Right atrium auricular region (tissue), 2 donors: ENCODE results near the gene TMPRSS4. TPM values are rescaled to one million over a fixed set of nuclear protein-coding genes. Genes with fewer than 3 reads are reported as not detected.

Experiments
- DNase-seq: peaks from one replicate; pipeline ENCODE4 v3.0.0-alpha.2; 2019; ENCODE audit warnings: low spot score
- H3K27ac ChIP-seq, 2 donors: fragments of 200-600 bp; sonication (generic); 1 replicate in 1 of 2; 2 replicates in 1 of 2; pipeline ENCODE4 v1.5.1; 2016 to 2019
- H3K27me3 ChIP-seq, 2 donors: fragments of 200-600 bp; sonication (generic); one replicate each; pipeline versions ENCODE4 v1.5.1 to v1.6.0; 2017 to 2019
- H3K36me3 ChIP-seq: fragments of 200-600 bp; sonication (generic); one replicate; pipeline ENCODE4 v1.5.1; 2016
- H3K4me1 ChIP-seq, 2 donors: fragments of 200-600 bp; sonication (generic); one replicate each; pipeline versions ENCODE4 v1.5.1 to v1.6.0; 2017 to 2019
- H3K4me3 ChIP-seq, 2 donors: fragments of 200-600 bp; sonication (generic); 1 replicate in 1 of 2; 2 replicates in 1 of 2; pipeline ENCODE4 v1.5.1; 2017 to 2019; ENCODE audit warnings: mild to moderate bottlenecking in 1 of 2, moderate library complexity in 1 of 2
- H3K9me3 ChIP-seq, 2 donors: fragments of 200-600 bp; sonication (generic); one replicate each; pipeline ENCODE4 v1.5.1; 2019
- total RNA-seq, 2 donors: library from RNA; depleted of rRNA; stranded (reverse); fragments of >200 nt; gene quantifications; one replicate each; pipeline ENCODE4 v1.1.0, GENCODE V29; 2016
- TF ChIP-seq, protein P1 (sequence below), 2 donors: fragments of 200-600 bp; sonication (generic); IDR thresholded peaks; one replicate each; pipeline ENCODE4 v1.5.1; 2019; ENCODE audit warnings: antibody characterized with exemption in 2 of 2

Gene TMPRSS4
- total RNA-seq, 2 donors from 2014 or later, result not detected

DNA sequence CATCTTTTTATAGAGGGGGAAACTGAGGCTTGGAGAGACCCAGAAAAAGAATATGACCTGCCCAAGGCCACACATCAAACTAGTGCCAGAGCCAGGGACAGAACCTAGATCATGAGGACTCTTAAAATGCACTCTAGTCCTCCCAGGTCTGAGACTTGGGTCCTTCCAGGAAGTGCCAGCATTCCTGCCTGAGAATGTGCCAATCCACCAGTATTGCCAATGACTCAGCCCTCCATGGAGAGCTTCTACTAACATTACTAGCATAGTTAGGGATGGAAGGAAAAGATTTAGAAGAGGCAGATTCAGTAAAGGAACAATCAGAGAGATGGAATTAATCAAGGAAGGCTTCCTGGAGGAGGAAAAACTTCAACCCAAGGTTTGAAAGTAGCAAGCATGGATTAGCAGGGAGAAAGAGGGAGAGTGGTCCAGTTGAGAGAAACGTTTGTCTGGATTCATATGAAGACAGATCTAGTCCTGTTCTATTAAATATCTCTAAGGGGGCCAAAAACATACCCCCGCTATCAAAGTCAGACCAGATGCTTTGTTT lies 30.0 kb downstream of the TMPRSS4 start:
- no peaks in the 10 kb centered on the region for H3K4me1 ChIP-seq
- H3K27me3 ChIP-seq, result no peaks in the 10 kb centered on the region
- H3K36me3 ChIP-seq, result no peaks in the 10 kb centered on the region
- no peaks in the 10 kb centered on the region for H3K9me3 ChIP-seq
- no peak for DNase-seq
- H3K27ac ChIP-seq, result no peak overlapping the region
- TF ChIP-seq, protein P1, sequence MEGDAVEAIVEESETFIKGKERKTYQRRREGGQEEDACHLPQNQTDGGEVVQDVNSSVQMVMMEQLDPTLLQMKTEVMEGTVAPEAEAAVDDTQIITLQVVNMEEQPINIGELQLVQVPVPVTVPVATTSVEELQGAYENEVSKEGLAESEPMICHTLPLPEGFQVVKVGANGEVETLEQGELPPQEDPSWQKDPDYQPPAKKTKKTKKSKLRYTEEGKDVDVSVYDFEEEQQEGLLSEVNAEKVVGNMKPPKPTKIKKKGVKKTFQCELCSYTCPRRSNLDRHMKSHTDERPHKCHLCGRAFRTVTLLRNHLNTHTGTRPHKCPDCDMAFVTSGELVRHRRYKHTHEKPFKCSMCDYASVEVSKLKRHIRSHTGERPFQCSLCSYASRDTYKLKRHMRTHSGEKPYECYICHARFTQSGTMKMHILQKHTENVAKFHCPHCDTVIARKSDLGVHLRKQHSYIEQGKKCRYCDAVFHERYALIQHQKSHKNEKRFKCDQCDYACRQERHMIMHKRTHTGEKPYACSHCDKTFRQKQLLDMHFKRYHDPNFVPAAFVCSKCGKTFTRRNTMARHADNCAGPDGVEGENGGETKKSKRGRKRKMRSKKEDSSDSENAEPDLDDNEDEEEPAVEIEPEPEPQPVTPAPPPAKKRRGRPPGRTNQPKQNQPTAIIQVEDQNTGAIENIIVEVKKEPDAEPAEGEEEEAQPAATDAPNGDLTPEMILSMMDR (IDR thresholded peaks at IDR 0.05), result no peak
- H3K4me3 ChIP-seq, result no peak overlapping the region

DNA sequence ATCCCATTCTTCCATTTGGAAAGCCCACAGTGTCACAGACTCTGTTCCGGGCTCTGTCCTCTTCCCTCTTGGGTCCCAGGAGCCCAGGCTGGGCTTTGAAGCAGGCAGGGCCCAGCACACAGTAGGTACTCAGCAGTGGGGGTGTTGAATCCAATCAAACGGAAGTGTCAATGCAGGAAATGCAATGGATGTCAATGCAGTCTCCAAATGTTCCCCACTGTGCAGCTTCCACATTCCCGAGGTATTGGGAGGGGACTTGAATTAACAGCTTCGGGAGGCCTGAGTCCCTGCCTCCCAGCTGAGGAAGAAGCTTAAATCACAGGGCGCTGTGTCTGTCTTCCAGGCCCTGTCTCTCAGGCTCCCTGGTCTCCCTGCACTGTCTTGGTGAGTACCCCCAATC lies 31.6 kb downstream of the TMPRSS4 start:
- H3K27ac ChIP-seq, result no peak overlapping the region
- DNase-seq, result no peak
- no peak overlapping the region for H3K4me3 ChIP-seq
- H3K4me1 ChIP-seq, result no peaks in the 10 kb centered on the region
- TF ChIP-seq, protein P1 (IDR thresholded peaks at IDR 0.05), result no peak
- H3K27me3 ChIP-seq, result no peaks in the 10 kb centered on the region
- H3K9me3 ChIP-seq, result no peaks in the 10 kb centered on the region
- no peaks in the 10 kb centered on the region for H3K36me3 ChIP-seq

DNA sequence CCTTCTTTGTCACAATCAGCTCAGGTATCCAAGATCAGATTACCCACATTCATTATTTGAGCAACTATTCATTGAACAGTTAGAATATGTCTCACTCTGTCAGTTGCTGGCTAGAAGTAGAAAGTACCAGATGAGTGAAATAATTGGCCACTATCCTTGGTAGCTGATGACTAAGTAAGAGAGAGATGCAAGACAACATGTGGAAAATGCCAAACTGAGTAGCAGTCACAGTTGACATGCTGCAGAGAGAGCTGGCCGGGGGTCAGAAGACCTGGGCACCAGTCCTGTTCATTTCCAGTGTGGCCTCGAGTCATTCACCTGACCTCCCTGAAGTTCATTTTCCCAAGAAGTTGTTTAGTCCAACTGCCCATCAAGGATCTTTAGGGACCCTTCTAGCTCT lies 32.4 kb downstream of the TMPRSS4 start:
- Histone ChIP-seq H3K36me3 (no peaks in the 10 kb centered on the region), H3K27ac (peak overlapping the region in 1 of 2 donors; percentile 42), H3K27me3 (no peaks in the 10 kb centered on the region), H3K9me3 (no peaks in the 10 kb centered on the region), H3K4me3 (no peak overlapping the region), H3K4me1 (no peaks in the 10 kb centered on the region)
- TF ChIP-seq, protein P1 (IDR thresholded peaks at IDR 0.05), result no peak
- DNase-seq, result no peak

DNA sequence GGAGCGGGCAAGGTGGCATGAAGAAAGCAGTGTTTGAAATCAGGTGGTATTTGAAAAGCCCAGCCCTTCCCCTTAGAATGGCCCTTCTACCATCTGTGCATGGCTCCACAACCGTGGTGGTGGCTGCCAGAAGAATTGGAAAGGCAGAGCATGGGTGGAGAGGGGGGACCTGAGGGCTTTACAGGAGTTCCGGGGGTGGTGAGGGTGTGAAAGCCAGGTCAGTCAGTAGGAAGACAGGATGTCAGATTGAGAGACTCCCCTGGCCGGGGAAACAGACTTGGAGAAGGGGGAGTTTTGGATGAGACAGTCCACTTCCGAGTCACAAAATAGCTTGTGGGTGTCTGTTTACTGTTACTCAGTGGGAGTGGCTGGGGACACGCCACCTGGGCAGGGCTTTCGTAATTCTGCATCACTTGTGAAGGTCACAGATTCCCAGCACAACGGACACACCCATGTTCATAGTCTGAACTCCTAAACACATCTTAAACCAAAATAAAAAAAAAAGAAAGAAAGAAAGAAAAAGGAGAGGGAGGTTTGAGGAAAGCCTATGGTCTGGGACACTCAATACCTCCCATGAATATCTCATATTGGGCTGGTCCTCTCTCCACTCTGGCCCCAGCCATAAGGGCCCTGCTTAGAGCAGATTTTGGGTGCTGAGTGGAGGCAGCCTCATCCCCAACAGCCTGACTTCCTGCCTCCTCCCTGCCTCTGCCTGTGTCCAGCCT lies 34.3 kb downstream of the TMPRSS4 start:
- no peak overlapping the region for H3K27ac ChIP-seq

DNA sequence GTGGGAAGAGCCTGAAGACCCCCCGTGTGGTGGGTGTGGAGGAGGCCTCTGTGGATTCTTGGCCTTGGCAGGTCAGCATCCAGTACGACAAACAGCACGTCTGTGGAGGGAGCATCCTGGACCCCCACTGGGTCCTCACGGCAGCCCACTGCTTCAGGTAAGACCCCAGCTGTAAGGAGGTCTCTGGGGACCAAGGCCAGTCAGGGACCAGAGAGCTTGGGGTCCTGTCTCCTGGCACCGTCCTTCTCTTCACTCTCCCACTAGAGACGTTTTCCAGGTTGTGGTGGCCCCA lies 34.8 kb downstream of the TMPRSS4 start:
- TF ChIP-seq, protein P1 (IDR thresholded peaks at IDR 0.05), result no peak
- H3K4me1 ChIP-seq, result no peaks in the 10 kb centered on the region
- no peak overlapping the region for H3K4me3 ChIP-seq
- no peak overlapping the region for H3K27ac ChIP-seq
- no peaks in the 10 kb centered on the region for H3K36me3 ChIP-seq
- no peaks in the 10 kb centered on the region for H3K9me3 ChIP-seq
- no peaks in the 10 kb centered on the region for H3K27me3 ChIP-seq
- DNase-seq, result no peak

More for the DNA sequence above, 34.3 kb downstream of the TMPRSS4 start:
- Histone ChIP-seq H3K36me3 (no peaks in the 10 kb centered on the region), H3K4me1 (no peaks in the 10 kb centered on the region), H3K9me3 (no peaks in the 10 kb centered on the region), H3K27me3 (no peaks in the 10 kb centered on the region), H3K4me3 (no peak overlapping the region)
- TF ChIP-seq, protein P1 (IDR thresholded peaks at IDR 0.05), result no peak
- no peak for DNase-seq
